ENCODE measurements around the gene ZC3HAV1. TPM values are rescaled to one million over a fixed set of nuclear protein-coding genes. Genes with fewer than 3 reads are reported as not detected.

Gene ZC3HAV1
- total and polyA plus RNA-seq, 2 of the 13 experiments (the other 11 are each of a cell fraction or from before 2014, with no cell fraction given): 12.7 to 23.7 TPM

- TF ChIP-seq HOXA3 (CRISPR knock-in tag; IDR thresholded peaks at IDR 0.05): no peak
- TF ChIP-seq KDM2A (CRISPR knock-in tag; IDR thresholded peaks at IDR 0.05; ENCODE audit: borderline replicate concordance, low read depth): no peak
- TF ChIP-seq KLF15 (CRISPR knock-in tag; IDR thresholded peaks at IDR 0.05; ENCODE audit: borderline replicate concordance): no peak
- TF ChIP-seq HDAC1 (CRISPR knock-in tag; IDR thresholded peaks at IDR 0.05): no peak
- TF ChIP-seq LRRFIP1 (CRISPR knock-in tag; conservative IDR thresholded peaks at IDR 0.05): no peak
Observed at GRCh38 chr7:139089118-139089517, 20.4 kb downstream of the ZC3HAV1 start (continued).

DNA sequence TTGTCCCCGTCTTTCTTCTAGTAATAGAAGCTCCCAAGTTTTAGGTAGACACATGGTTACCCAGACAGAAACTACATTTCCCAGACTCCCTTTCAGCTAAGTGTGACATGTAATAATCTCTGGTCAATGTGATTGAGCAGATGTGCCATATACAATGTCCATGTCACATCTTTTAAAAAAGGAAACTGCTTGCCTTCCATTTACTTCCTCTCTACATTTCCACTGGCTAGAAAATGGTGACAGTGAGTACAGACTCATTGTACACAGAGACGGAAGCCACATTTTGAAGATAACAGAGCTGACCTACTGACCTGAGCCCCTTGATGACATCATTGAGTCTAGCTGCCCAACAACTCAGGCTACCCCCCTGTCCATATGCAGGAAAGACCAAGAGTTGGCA lies 21.3 kb downstream of the ZC3HAV1 start:
- Histone ChIP-seq H3K79me2 (ENCODE audit: insufficient read depth, low read length) (peaks cover 14% of the 10 kb centered on the region), H2AFZ (ENCODE audit: low read length) (no peak overlapping the region), H3K4me3 (replicated peaks in 1 of 3; ENCODE audit: insufficient read depth in 1 of 3, low read depth in 2 of 3, low read length in 3 of 3) (no peak overlapping the region), H3K36me3 (replicated peaks in 1 of 2; ENCODE audit: control insufficient read depth in 1 of 2, insufficient read depth in 2 of 2, low read length in 2 of 2) (peaks cover 12 to 56% of the 10 kb centered on the region in 2 experiments), H4K20me1 (ENCODE audit: insufficient read depth, low read length) (0 out of 2 replicates have a peak, but pooled peaks cover 5% of the 10 kb centered on the region), H3K4me2 (ENCODE audit: low read depth, low read length) (no peak overlapping the region), H3K4me1 (ENCODE audit: insufficient read depth, low read length) (peaks cover 18% of the 10 kb centered on the region), H3K27ac (ENCODE audit: extremely low read length, insufficient read depth, low read length) (no peak overlapping the region), H3K9ac (ENCODE audit: insufficient read depth, low read depth, low read length) (no peak overlapping the region), H3K27me3 (ENCODE audit: control insufficient read depth in 1 of 2, insufficient read depth in 2 of 2, low read length in 2 of 2) (no peaks in the 10 kb centered on the region), H3K9me3 (ENCODE audit: low read length) (no peaks in the 10 kb centered on the region)
- ChIA-PET CTCF (ENCODE audit: low intra/inter-chr PET ratio, low total read pairs) (no interaction called here), POLR2A (no interaction called here)
- no peak for ATAC-seq
- in situ Hi-C loops (cut with HindIII; ENCODE audit: extremely low pct_ligation_motif_present, low pct_unique_long_range_greater_than_20kb) (no loop called here), intact Hi-C loops (cut with micrococcal nuclease; ENCODE audit: unreplicated experiment) (no loop called here)
- BruUV-seq (replicated peaks): no TSS peak
- DNase-seq (ENCODE audit: low spot score): no peak
- 98% methylated on average over 2 of the region's 2 CpGs for WGBS (ENCODE audit: low lambda C conversion rate)
- FAIRE-seq: no peak
- TF ChIP-seq ZNF501 (CRISPR knock-in tag; IDR thresholded peaks at IDR 0.05) (no peak), ATF7 (IDR thresholded peaks at IDR 0.05) (peak; percentile 53), ATF7 (CRISPR knock-in tag; IDR thresholded peaks at IDR 0.05) (no peak), ZNF644 (CRISPR knock-in tag; IDR thresholded peaks at IDR 0.05; ENCODE audit: low read depth) (no peak), ZNF17 (CRISPR knock-in tag; IDR thresholded peaks at IDR 0.05) (no peak), THAP11 (CRISPR knock-in tag; IDR thresholded peaks at IDR 0.05) (peak; percentile 73), TRIM24 (CRISPR knock-in tag; IDR thresholded peaks at IDR 0.05) (no peak), BORCS8-MEF2B (CRISPR knock-in tag; IDR thresholded peaks at IDR 0.05) (no peak)
